Gastrocnemius medialis (tissue), 4 donors: ENCODE data around the gene UBR2. TPM values are rescaled to one million over a fixed set of nuclear protein-coding genes. Genes with fewer than 3 reads are reported as not detected.
A peak's percentile ranks its signal among the peaks of the same experiment; 100 is the strongest.

Source experiments
- ATAC-seq, 2 donors: fragments of 150-250 bp; one replicate each; pipeline ENCODE4 v1.9.1; 2016
- DNase-seq, 2 donors: peaks; one replicate each; pipeline ENCODE4 v3.0.0-alpha.2; 2019
- H3K27ac ChIP-seq, 4 donors: fragments of 200-600 bp; sonication (generic); 1 replicate in 1 of 4; 2 replicates in 3 of 4; pipeline ENCODE4 v1.5.1; 2016 to 2018; ENCODE audit warnings: mild to moderate bottlenecking in 2 of 4, moderate library complexity in 1 of 4
- H3K27me3 ChIP-seq, 3 donors: fragments of 200-600 bp; sonication (generic) in 2 of 3; 1 replicate in 1 of 3; 2 replicates in 2 of 3; pipeline versions ENCODE4 v1.5.1 to v1.6.0; 2016 to 2019; ENCODE audit warnings: mild to moderate bottlenecking in 1 of 3, moderate library complexity in 1 of 3
- H3K36me3 ChIP-seq, 2 donors: fragments of 200-600 bp; sonication (generic) in 1 of 2; one replicate each; pipeline ENCODE4 v1.5.1; 2017 to 2018
- H3K4me1 ChIP-seq, 2 donors: fragments of 200-600 bp; sonication (generic) in 1 of 2; one replicate each; pipeline ENCODE4 v1.5.1; 2016 to 2017; ENCODE audit warnings: mild to moderate bottlenecking in 2 of 2
- H3K4me3 ChIP-seq, 4 donors: fragments of 200-600 bp; sonication (generic) in 3 of 4; 1 replicate in 1 of 4; 2 replicates in 3 of 4; pipeline ENCODE4 v1.5.1; 2016 to 2019; ENCODE audit warnings: mild to moderate bottlenecking in 2 of 4
- H3K9me3 ChIP-seq, 3 donors: fragments of 200-600 bp; sonication (generic) in 2 of 3; 1 replicate in 1 of 3; 2 replicates in 2 of 3; pipeline ENCODE4 v1.5.1; 2016 to 2019
- CTCF ChIP-seq, 5 experiments: fragments of 450-650 bp in 3 of 5; fragments of 200-600 bp in 2 of 5; sonication (generic) in 2 of 5; IDR thresholded peaks in 4 of 5; conservative IDR thresholded peaks in 1 of 5; 1 replicate in 4 of 5; 2 replicates in 1 of 5; pipeline ENCODE4 v1.5.1; 2016 to 2019; ENCODE audit warnings: antibody characterized with exemption in 5 of 5, mild to moderate bottlenecking in 3 of 5, moderate library complexity in 3 of 5
- POLR2A ChIP-seq, 2 donors: fragments of 450-650 bp; IDR thresholded peaks; one replicate each; pipeline ENCODE4 v1.6.1; 2017; ENCODE audit warnings: antibody characterized with exemption in 2 of 2, mild to moderate bottlenecking in 2 of 2, moderate library complexity in 2 of 2
- in situ Hi-C, 4 donors: fragments of 200-750 bp; cut with MboI; loops; one replicate each; pipeline versions ENCODE4 v1.15.0 to v1.8.0; 2017; ENCODE audit warnings: low sequenced_read_pairs in 4 of 4
- intact Hi-C: fragments of 100-400 bp; cut with DNase I; formaldehyde crosslinking; loops from one replicate; pipeline ENCODE4 v1.15.1; 2023; ENCODE audit warnings: low total_unique reads
- total RNA-seq, 4 donors: library from RNA; depleted of rRNA; stranded (reverse); fragments of >200 nt; gene quantifications; one replicate each; pipeline versions ENCODE4 v1.1.0 to v1.2.3, GENCODE V29; 2016

Gene UBR2
- total RNA-seq = 10 to 100 TPM; 40.8 to 46.2 (median 44.7) TPM

DNA sequence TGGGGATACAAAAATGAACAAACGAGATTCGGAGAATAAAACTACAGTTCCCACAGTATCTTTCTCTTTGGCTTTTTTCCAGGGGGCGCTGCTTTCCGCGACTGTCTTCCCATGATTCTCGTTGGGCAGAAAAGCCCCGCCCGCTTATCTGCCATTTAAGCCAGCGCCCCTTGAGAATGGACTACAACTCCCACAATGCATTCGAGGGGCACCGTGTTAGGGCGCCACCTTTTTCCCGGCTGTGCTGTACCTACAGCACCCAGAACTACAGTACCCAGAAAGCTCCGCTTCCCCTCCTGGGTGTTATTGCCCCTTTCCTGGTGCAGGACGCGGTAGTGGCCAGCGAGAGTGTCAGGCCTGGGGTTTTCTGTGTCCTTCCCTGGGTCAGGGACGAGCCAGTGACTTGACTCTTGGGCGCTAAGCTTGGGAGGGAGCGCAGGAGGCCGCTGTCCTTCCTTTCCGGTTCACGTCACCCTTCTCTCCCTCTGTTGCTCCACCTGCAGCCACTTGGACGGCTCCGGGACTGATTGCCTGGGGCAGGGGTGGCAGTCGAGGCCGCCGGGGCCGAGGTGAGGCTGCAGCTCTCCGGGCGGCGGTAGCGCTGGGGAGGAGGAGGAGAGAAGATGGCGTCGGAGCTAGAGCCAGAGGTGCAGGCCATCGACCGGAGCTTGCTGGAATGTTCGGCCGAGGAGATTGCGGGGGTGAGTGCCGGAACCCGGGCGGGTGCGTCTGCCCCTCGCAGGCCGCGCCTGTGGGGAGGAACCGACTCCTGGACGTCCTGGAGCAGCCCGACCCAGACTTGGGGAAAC is at the start of gene UBR2:
Gene UBR2, plus strand, starts transcription at position 333 of the 809 bp plus-strand sequence. Its CDS starts 291 bp downstream, at position 624.
- peak; percentile 94 to 96 for TF ChIP-seq POLR2A (IDR thresholded peaks at IDR 0.05)
- peak in 3 of 5 experiments; percentile 22 to 48 (median 31) for TF ChIP-seq CTCF (IDR thresholded peaks at IDR 0.05 in 4 of 5, conservative IDR thresholded peaks at IDR 0.05 in 1 of 5)
- no peaks in the 10 kb centered on the region for H3K36me3 ChIP-seq
- H3K27me3 ChIP-seq = no peaks in the 10 kb centered on the region
- in situ Hi-C loops = loop anchor here in 2 of 4 donors (10.0 to 25.0 kb wide), 2 partner anchors 451 to 627 kb away; partner anchors contain the start of genes CCND3 (in 1 of the 2), KLHDC3 (in 1 of the 2) and MEA1 (in 1 of the 2)
- no peaks in the 10 kb centered on the region for H3K9me3 ChIP-seq
- peaks cover 22 to 26% of the 10 kb centered on the region in 2 donors for H3K4me1 ChIP-seq
- ATAC-seq = peak; percentile 96 to 97
- peak; percentile 98 to 99 for DNase-seq
- intact Hi-C loops = loop anchor here (1.0 to 10.0 kb wide), 9 partner anchors 17 to 778 kb away; partner anchors contain the start of genes BYSL, MEA1, MED20 and SRF
- H3K27ac ChIP-seq = peak within 1 kb of the TSS; percentile 91 to 97 (median 95)
- H3K4me3 ChIP-seq = peak within 1 kb of the TSS; percentile 73 to 98 (median 81)

- H3K27ac ChIP-seq = no peak overlapping the region
- no peak for TF ChIP-seq CTCF (IDR thresholded peaks at IDR 0.05 in 4 of 5, conservative IDR thresholded peaks at IDR 0.05 in 1 of 5)
- TF ChIP-seq POLR2A (IDR thresholded peaks at IDR 0.05) = no peak
- in situ Hi-C loops = no loop called here
- no peaks in the 10 kb centered on the region for H3K4me1 ChIP-seq
- no peaks in the 10 kb centered on the region for H3K36me3 ChIP-seq
- no peaks in the 10 kb centered on the region for H3K9me3 ChIP-seq
- intact Hi-C loops = no loop called here
- no peaks in the 10 kb centered on the region for H3K27me3 ChIP-seq
- DNase-seq (no peak), ATAC-seq (no peak)
- no peak overlapping the region for H3K4me3 ChIP-seq
Observed at GRCh38 chr6:42514745-42515144, 49.1 kb upstream of the UBR2 start.

GRCh38 chr6:42519779-42520178 is 44.0 kb upstream of the UBR2 start:
- Histone ChIP-seq H3K9me3 (no peaks in the 10 kb centered on the region), H3K36me3 (no peaks in the 10 kb centered on the region), H3K4me3 (no peak overlapping the region), H3K27ac (no peak overlapping the region), H3K4me1 (no peaks in the 10 kb centered on the region), H3K27me3 (no peaks in the 10 kb centered on the region)
- intact Hi-C loops (no loop called here), in situ Hi-C loops (no loop called here)
- ATAC-seq = no peak
- DNase-seq = no peak
- TF ChIP-seq POLR2A (IDR thresholded peaks at IDR 0.05) = no peak
- no peak for TF ChIP-seq CTCF (IDR thresholded peaks at IDR 0.05 in 4 of 5, conservative IDR thresholded peaks at IDR 0.05 in 1 of 5)

DNA sequence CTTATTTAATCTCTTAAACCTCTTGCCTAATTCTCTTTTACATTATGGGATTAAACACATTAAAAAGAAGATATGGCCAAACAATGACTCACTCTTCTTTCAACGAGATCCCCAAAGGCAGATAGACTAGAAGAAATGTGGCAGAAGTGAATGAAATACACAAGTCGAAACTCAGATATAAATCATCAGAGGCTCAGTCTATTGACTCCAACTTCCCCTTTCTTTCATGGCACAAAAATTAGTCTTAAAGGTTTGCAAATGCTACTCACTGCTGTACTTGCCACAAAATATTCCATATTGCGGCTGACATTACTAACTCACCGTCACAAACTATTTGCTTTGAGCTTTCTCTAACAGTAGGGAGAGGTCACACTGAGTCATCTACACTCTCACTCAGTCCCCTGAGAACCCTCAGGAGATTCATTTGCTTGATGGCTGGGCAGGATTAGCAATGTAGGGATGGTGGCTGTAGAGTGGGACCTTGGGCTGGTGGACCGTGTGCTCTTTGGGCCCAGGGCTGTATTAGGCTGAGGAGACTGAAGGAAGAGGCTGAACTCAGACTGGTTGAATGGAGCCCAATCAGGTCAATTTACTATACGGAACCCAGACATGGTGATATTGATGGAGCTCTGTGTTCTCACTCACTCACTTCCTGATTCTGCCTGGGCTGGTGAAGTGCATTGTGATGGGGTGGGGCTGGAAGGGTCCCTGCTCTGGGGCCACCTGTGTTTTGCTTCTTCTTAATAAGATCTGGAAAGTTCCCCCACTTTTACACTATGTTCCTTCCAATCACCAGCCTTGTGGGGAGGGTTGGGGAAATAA is 42.8 kb upstream of the UBR2 start:
- no peak for ATAC-seq
- Histone ChIP-seq H3K27ac (no peak overlapping the region), H3K9me3 (no peaks in the 10 kb centered on the region), H3K36me3 (no peaks in the 10 kb centered on the region), H3K27me3 (no peaks in the 10 kb centered on the region), H3K4me1 (no peaks in the 10 kb centered on the region), H3K4me3 (no peak overlapping the region)
- no peak for TF ChIP-seq CTCF (IDR thresholded peaks at IDR 0.05 in 4 of 5, conservative IDR thresholded peaks at IDR 0.05 in 1 of 5)
- no peak for TF ChIP-seq POLR2A (IDR thresholded peaks at IDR 0.05)
- in situ Hi-C loops (no loop called here), intact Hi-C loops (no loop called here)
- no peak for DNase-seq
